Measurements from ENCODE around the gene MSANTD7.

Gene MSANTD7

GRCh38 chr10:14837757-14838581, at the start of gene MSANTD7, which contains the start of the genes CDNF and HSPA14:
TSS of gene MSANTD7 (plus strand) at chr10:14838306. CDS start at chr10:14842285, 3,979 bp downstream.
TSS of gene CDNF (minus strand) at chr10:14838037. CDS start at chr10:14837946, 91 bp downstream.
TSS of gene HSPA14 (plus strand) at chr10:14838306. CDS start at chr10:14838403, 97 bp downstream.
- Histone ChIP-seq H3K27ac (peak within 1 kb of the TSS; percentile 76), H3K36me3 (replicated peaks) (peaks cover 17% of the 10 kb centered on the region), H3K27me3 (replicated peaks) (no peaks in the 10 kb centered on the region), H3K4me3 (ENCODE audit: low read depth, low read length) (peak within 1 kb of the TSS; percentile 95)
- peak; percentile 98 for DNase-seq
- no peak for TF ChIP-seq CTCF (IDR thresholded peaks at IDR 0.05; ENCODE audit: low read depth, low read length, missing control alignments)
- in situ Hi-C loops (cut with HindIII; ENCODE audit: low pct_ligation_motif_present, low sequenced_read_pairs) = no loop called here

- no peak overlapping the region for H3K4me3 ChIP-seq (ENCODE audit: low read depth, low read length)
- H3K27ac ChIP-seq = no peak overlapping the region
- no peak for TF ChIP-seq CTCF (IDR thresholded peaks at IDR 0.05; ENCODE audit: low read depth, low read length, missing control alignments)
- no peak for DNase-seq
- no peaks in the 10 kb centered on the region for H3K27me3 ChIP-seq (replicated peaks)
- no peaks in the 10 kb centered on the region for H3K36me3 ChIP-seq (replicated peaks)
- in situ Hi-C loops (cut with HindIII; ENCODE audit: low pct_ligation_motif_present, low sequenced_read_pairs) = no loop called here
These were observed 39.5 kb upstream of the MSANTD7 start for GRCh38 chr10:14798636-14799035.

- Histone ChIP-seq H3K4me3 (ENCODE audit: low read depth, low read length) (no peak overlapping the region), H3K27me3 (replicated peaks) (no peaks in the 10 kb centered on the region), H3K27ac (no peak overlapping the region), H3K36me3 (replicated peaks) (no peaks in the 10 kb centered on the region)
- TF ChIP-seq CTCF (IDR thresholded peaks at IDR 0.05; ENCODE audit: low read depth, low read length, missing control alignments) = no peak
- DNase-seq = no peak
- in situ Hi-C loops (cut with HindIII; ENCODE audit: low pct_ligation_motif_present, low sequenced_read_pairs) = no loop called here
These were observed 37.7 kb upstream of the MSANTD7 start for GRCh38 chr10:14800397-14800796.

GRCh38 chr10:14801723-14802122, 36.4 kb upstream of the MSANTD7 start:
- Histone ChIP-seq H3K36me3 (replicated peaks) (no peaks in the 10 kb centered on the region), H3K27ac (no peak overlapping the region), H3K27me3 (replicated peaks) (no peaks in the 10 kb centered on the region), H3K4me3 (ENCODE audit: low read depth, low read length) (no peak overlapping the region)
- in situ Hi-C loops (cut with HindIII; ENCODE audit: low pct_ligation_motif_present, low sequenced_read_pairs) = no loop called here
- peak; percentile 35 for TF ChIP-seq CTCF (IDR thresholded peaks at IDR 0.05; ENCODE audit: low read depth, low read length, missing control alignments)
- DNase-seq = no peak

- in situ Hi-C loops (cut with HindIII; ENCODE audit: low pct_ligation_motif_present, low sequenced_read_pairs) = no loop called here
- DNase-seq = no peak
- Histone ChIP-seq H3K4me3 (ENCODE audit: low read depth, low read length) (no peak overlapping the region), H3K27ac (no peak overlapping the region), H3K27me3 (replicated peaks) (no peaks in the 10 kb centered on the region), H3K36me3 (replicated peaks) (no peaks in the 10 kb centered on the region)
- no peak for TF ChIP-seq CTCF (IDR thresholded peaks at IDR 0.05; ENCODE audit: low read depth, low read length, missing control alignments)
These were observed 34.3 kb upstream of the MSANTD7 start for GRCh38 chr10:14803827-14804226.

Data from brain microvascular endothelial cell (primary cell).